Breast epithelium (tissue), 4 donors: ENCODE measurements around the gene CMPK1. TPM values are rescaled to one million over a fixed set of nuclear protein-coding genes. Genes with fewer than 3 reads are reported as not detected.

Experiments used
- DNase-seq, 2 donors: peaks; one replicate each; pipeline ENCODE4 v3.0.0-alpha.2; 2019; ENCODE audit warnings: low spot score in 2 of 2
- H3K27ac ChIP-seq, 2 donors: fragments of 200-600 bp; sonication (generic) in 1 of 2; one replicate each; pipeline ENCODE4 v1.5.1; 2016 to 2019; ENCODE audit warnings: mild to moderate bottlenecking in 1 of 2
- H3K27me3 ChIP-seq, 2 donors: fragments of 200-600 bp; sonication (generic) in 1 of 2; one replicate each; pipeline versions ENCODE4 v1.5.1 to v1.6.0; 2017 to 2019; ENCODE audit warnings: control low read depth in 1 of 2, mild to moderate bottlenecking in 1 of 2
- H3K36me3 ChIP-seq: fragments of 200-600 bp; one replicate; pipeline ENCODE4 v1.5.1; 2019
- H3K4me1 ChIP-seq, 2 donors: fragments of 200-600 bp; sonication (generic); one replicate each; pipeline ENCODE4 v1.5.1; 2016 to 2019; ENCODE audit warnings: control low read depth in 1 of 2
- H3K4me3 ChIP-seq, 3 donors: fragments of 200-600 bp; sonication (generic); 1 replicate in 2 of 3; 2 replicates in 1 of 3; pipeline ENCODE4 v1.5.1; 2016 to 2019; ENCODE audit warnings: mild to moderate bottlenecking in 3 of 3, moderate library complexity in 2 of 3
- H3K9me3 ChIP-seq, 2 donors: fragments of 200-600 bp; sonication (generic) in 1 of 2; one replicate each; pipeline ENCODE4 v1.5.1; 2016 to 2019; ENCODE audit warnings: control low read depth in 1 of 2
- POLR2A ChIP-seq: fragments of 450-650 bp; IDR thresholded peaks from one replicate; pipeline ENCODE4 v1.6.1; 2016; ENCODE audit warnings: antibody characterized with exemption, mild to moderate bottlenecking, moderate library complexity
- POLR2AphosphoS5 ChIP-seq, 3 donors: sonication (generic); formaldehyde crosslinking; IDR thresholded peaks; one replicate each; pipeline ENCODE4 v1.6.1; 2017; ENCODE audit warnings: antibody characterized with exemption in 3 of 3
- intact Hi-C: fragments of 100-400 bp; cut with DNase I; formaldehyde crosslinking; loops from one replicate; pipeline ENCODE4 v1.15.1; 2023; ENCODE audit warnings: low total_unique reads
- total RNA-seq, 3 donors: library from RNA; depleted of rRNA; stranded (reverse); fragments of >200 nt; gene quantifications; one replicate each; pipeline ENCODE4 v1.1.0, GENCODE V29; 2016
- TF ChIP-seq, protein P1 (sequence below), 3 donors: fragments of 450-650 bp; IDR thresholded peaks; one replicate each; pipeline ENCODE4 v1.5.1; 2016 to 2017; ENCODE audit warnings: antibody characterized with exemption in 3 of 3, mild to moderate bottlenecking in 3 of 3, moderate library complexity in 3 of 3

Gene CMPK1
- total RNA-seq, 3 donors from 2014 or later: 83.6 to 177 (median 130) TPM

DNA sequence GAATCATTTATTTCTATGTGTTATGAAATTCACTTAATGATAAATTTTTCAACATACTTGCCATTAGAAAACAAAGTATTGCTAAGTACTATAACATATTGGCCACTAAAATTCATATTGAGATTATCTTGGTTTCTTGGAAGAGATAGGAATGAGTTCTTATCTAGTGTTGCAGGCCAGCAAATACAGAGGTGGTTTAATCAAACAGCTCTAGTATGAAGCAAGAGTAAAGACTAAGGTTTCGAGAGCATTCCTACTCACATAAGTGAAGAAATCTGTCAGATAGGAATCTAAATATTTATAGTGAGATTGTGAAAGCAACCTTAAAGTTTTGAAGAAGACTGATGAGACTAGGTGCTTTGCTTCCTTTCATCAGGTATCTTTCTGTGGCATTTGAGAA, 44.6 kb downstream of the CMPK1 start:
- Histone ChIP-seq H3K27ac (no peak overlapping the region), H3K4me1 (no peaks in the 10 kb centered on the region), H3K4me3 (no peak overlapping the region), H3K27me3 (no peaks in the 10 kb centered on the region), H3K36me3 (peaks cover 2% of the 10 kb centered on the region), H3K9me3 (no peaks in the 10 kb centered on the region)
- intact Hi-C loops: no loop called here
- DNase-seq: no peak
- no peak for TF ChIP-seq POLR2AphosphoS5 (IDR thresholded peaks at IDR 0.05)
- TF ChIP-seq, protein P1, sequence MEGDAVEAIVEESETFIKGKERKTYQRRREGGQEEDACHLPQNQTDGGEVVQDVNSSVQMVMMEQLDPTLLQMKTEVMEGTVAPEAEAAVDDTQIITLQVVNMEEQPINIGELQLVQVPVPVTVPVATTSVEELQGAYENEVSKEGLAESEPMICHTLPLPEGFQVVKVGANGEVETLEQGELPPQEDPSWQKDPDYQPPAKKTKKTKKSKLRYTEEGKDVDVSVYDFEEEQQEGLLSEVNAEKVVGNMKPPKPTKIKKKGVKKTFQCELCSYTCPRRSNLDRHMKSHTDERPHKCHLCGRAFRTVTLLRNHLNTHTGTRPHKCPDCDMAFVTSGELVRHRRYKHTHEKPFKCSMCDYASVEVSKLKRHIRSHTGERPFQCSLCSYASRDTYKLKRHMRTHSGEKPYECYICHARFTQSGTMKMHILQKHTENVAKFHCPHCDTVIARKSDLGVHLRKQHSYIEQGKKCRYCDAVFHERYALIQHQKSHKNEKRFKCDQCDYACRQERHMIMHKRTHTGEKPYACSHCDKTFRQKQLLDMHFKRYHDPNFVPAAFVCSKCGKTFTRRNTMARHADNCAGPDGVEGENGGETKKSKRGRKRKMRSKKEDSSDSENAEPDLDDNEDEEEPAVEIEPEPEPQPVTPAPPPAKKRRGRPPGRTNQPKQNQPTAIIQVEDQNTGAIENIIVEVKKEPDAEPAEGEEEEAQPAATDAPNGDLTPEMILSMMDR (IDR thresholded peaks at IDR 0.05): no peak
- no peak for TF ChIP-seq POLR2A

DNA sequence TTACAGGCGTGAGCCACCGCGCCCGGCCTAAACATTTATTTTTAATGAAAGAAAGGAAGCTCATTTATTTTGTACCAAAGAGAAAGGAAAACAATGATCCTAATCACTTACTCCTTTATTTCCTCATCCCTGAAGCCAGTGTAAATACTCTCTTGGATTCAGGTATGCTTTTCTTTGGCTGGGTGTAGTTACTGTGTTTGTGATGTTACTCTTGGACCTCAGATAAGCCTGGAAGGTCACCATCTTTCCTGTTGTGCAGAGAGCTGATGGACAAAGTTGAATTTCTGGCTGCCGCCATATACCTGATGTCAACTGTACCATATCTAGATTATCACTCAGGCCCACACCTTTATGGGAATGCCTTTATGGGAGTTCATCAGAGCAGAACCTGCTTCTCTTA, 47.1 kb downstream of the CMPK1 start:
- TF ChIP-seq, protein P1 (IDR thresholded peaks at IDR 0.05): no peak
- no peak for TF ChIP-seq POLR2AphosphoS5 (IDR thresholded peaks at IDR 0.05)
- TF ChIP-seq POLR2A: no peak
- no peaks in the 10 kb centered on the region for H3K36me3 ChIP-seq
- no peak for DNase-seq
- no peaks in the 10 kb centered on the region for H3K27me3 ChIP-seq
- H3K4me3 ChIP-seq: no peak overlapping the region
- H3K4me1 ChIP-seq: no peaks in the 10 kb centered on the region
- H3K27ac ChIP-seq: no peak overlapping the region
- intact Hi-C loops: no loop called here
- no peaks in the 10 kb centered on the region for H3K9me3 ChIP-seq

DNA sequence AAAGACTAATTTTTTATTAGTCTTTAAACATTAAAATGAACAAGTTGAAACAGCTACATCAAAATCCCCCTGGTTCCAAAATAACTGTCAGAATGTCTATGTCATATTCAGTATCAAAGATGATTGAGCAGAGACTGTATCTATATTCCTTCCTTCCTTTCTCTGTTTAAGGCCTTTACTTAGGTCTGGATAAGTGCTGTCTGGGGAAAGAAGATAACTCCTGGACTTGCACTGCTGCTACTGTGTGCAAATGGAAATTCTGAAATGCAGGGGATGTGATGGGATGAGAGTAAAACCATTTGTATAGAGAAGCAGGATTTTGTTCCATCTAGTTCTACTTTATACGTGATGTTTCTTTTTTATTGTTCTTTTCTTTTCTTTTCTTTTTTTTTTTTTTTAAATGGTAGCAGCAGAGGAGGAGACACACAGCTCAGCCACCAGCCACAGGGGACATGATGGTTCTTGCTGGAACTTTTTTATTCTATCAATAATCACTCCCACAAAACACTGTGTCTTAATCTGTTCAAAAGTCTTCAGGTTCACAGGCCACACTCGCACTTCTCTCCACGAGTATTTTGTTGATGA, 48.9 kb downstream of the CMPK1 start:
- no peak for DNase-seq
- no peak for TF ChIP-seq POLR2A
- TF ChIP-seq POLR2AphosphoS5 (IDR thresholded peaks at IDR 0.05): no peak
- TF ChIP-seq, protein P1 (IDR thresholded peaks at IDR 0.05): no peak
- intact Hi-C loops: no loop called here
- no peaks in the 10 kb centered on the region for H3K4me1 ChIP-seq
- no peaks in the 10 kb centered on the region for H3K27me3 ChIP-seq
- no peaks in the 10 kb centered on the region for H3K9me3 ChIP-seq
- no peak overlapping the region for H3K27ac ChIP-seq
- no peaks in the 10 kb centered on the region for H3K36me3 ChIP-seq
- no peak overlapping the region for H3K4me3 ChIP-seq

DNA sequence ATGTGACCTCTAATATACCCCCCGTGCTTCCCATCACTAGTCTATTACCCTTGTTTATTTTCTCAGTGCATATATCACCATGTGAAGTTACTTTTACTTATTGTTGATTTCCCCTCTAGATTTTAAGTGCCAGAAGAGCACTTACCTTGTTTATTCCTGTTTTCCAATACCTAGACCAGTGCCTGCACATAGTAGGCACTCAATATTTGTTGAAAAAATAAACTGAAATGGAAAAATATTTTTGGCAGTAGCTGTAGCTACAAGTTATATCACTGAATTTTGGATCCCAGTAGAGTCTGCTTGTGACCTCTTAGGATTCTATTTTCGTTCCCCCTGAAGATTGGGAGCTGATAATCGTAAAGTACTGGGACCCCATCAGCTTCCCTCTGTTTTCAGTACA, 50.5 kb downstream of the CMPK1 start:
- no peak overlapping the region for H3K27ac ChIP-seq
- H3K27me3 ChIP-seq: no peaks in the 10 kb centered on the region
- H3K4me3 ChIP-seq: no peak overlapping the region
- intact Hi-C loops: no loop called here
- no peaks in the 10 kb centered on the region for H3K4me1 ChIP-seq
- DNase-seq: no peak
- H3K9me3 ChIP-seq: no peaks in the 10 kb centered on the region
- H3K36me3 ChIP-seq: no peaks in the 10 kb centered on the region
- TF ChIP-seq POLR2AphosphoS5 (IDR thresholded peaks at IDR 0.05) (no peak), POLR2A (no peak)
- TF ChIP-seq, protein P1 (IDR thresholded peaks at IDR 0.05): no peak

DNA sequence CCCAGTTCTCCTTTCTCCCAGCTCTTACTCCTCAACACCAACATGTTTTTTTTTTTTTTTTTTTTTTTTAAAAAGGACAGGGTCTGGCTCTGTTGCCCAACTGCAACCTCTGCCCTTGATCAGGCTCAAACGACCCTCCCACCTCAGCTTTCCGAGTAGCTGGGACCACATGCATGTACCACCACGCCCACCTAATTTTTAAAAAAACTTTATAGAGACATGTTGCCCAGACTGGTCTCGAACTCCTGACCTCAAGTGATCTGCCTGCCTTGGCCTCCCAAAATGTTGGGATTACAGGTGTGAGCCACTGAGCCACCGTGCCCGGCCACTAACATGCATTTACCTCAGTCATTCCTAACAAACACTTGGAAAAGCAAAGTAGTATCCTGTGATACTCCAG, 51.4 kb downstream of the CMPK1 start:
- H3K4me3 ChIP-seq: no peak overlapping the region
- no peak for DNase-seq
- H3K4me1 ChIP-seq: no peaks in the 10 kb centered on the region
- no peak overlapping the region for H3K27ac ChIP-seq
- H3K9me3 ChIP-seq: no peaks in the 10 kb centered on the region
- no peaks in the 10 kb centered on the region for H3K27me3 ChIP-seq
- H3K36me3 ChIP-seq: no peaks in the 10 kb centered on the region
- TF ChIP-seq, protein P1 (IDR thresholded peaks at IDR 0.05): no peak
- TF ChIP-seq POLR2A (no peak), POLR2AphosphoS5 (IDR thresholded peaks at IDR 0.05) (no peak)
- intact Hi-C loops: no loop called here
